Measurements from ENCODE around the gene NUAK1. TPM values are rescaled to one million over a fixed set of nuclear protein-coding genes. Genes with fewer than 3 reads are reported as not detected.

The NUAK1 gene
- total RNA-seq, 1 experiment from 2014 or later: 7.4 TPM

DNA sequence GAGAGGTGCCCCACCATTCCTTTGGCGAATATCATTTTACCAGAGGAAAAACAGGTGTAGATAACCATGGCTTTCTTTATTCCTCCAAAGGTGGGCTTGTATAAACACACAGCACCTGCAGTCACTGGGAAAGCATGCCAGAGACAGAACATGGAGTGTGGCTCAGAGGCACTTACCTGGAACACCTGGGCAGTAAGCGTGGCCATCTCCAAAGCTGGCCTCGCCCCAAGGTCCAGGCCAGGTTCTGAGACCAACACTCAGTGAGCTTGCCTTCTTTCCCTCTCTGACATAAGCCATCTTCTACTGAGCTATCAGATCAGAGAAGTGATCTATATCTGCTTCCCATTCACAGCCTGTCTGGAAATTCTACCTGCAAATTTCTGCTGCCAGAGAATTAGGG is 70.5 kb downstream of the NUAK1 start:
- no peak overlapping the region for H2AFZ ChIP-seq (ENCODE audit: low read depth, low read length, poor library complexity, severe bottlenecking)
- RAD21 ChIA-PET (ENCODE audit: low non-redundant PET in 1 of 2, low total read pairs in 2 of 2, uncharacterized antibody in 2 of 2, unreplicated experiment in 2 of 2): no interaction called here
- no peaks in the 10 kb centered on the region for H3K9me3 ChIP-seq (ENCODE audit: control insufficient read depth in 1 of 2, insufficient read depth in 1 of 2, low read depth in 1 of 2, low read length in 2 of 2)
- H3K36me3 ChIP-seq (ENCODE audit: control insufficient read depth in 1 of 2, insufficient read depth in 2 of 2, low read length in 2 of 2): no peaks in the 10 kb centered on the region; a peak in 1 of 4 replicates
- H3K9me2 ChIP-seq (ENCODE audit: insufficient read depth): no peaks in the 10 kb centered on the region
- no peaks in the 10 kb centered on the region for H3K79me2 ChIP-seq (ENCODE audit: insufficient read depth, low read length)
- H3K4me1 ChIP-seq (ENCODE audit: control insufficient read depth in 1 of 2, insufficient read depth in 2 of 2, low read length in 2 of 2): no peaks in the 10 kb centered on the region
- no peak for TF ChIP-seq SIN3A (IDR thresholded peaks at IDR 0.05; ENCODE audit: low read depth)
- TF ChIP-seq TCF7L2 (IDR thresholded peaks at IDR 0.05; ENCODE audit: borderline replicate concordance, extremely low read depth, insufficient read depth, insufficient read length): no peak
- TF ChIP-seq, protein P1, sequence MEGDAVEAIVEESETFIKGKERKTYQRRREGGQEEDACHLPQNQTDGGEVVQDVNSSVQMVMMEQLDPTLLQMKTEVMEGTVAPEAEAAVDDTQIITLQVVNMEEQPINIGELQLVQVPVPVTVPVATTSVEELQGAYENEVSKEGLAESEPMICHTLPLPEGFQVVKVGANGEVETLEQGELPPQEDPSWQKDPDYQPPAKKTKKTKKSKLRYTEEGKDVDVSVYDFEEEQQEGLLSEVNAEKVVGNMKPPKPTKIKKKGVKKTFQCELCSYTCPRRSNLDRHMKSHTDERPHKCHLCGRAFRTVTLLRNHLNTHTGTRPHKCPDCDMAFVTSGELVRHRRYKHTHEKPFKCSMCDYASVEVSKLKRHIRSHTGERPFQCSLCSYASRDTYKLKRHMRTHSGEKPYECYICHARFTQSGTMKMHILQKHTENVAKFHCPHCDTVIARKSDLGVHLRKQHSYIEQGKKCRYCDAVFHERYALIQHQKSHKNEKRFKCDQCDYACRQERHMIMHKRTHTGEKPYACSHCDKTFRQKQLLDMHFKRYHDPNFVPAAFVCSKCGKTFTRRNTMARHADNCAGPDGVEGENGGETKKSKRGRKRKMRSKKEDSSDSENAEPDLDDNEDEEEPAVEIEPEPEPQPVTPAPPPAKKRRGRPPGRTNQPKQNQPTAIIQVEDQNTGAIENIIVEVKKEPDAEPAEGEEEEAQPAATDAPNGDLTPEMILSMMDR (IDR thresholded peaks at IDR 0.05 in 2 of 3, conservative IDR thresholded peaks at IDR 0.05 in 1 of 3; ENCODE audit: borderline replicate concordance in 1 of 3, insufficient read depth in 1 of 3, low read depth in 2 of 3, low read length in 2 of 3): no peak
- TF ChIP-seq, protein P2, sequence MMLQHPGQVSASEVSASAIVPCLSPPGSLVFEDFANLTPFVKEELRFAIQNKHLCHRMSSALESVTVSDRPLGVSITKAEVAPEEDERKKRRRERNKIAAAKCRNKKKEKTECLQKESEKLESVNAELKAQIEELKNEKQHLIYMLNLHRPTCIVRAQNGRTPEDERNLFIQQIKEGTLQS (IDR thresholded peaks at IDR 0.05): no peak
- TF ChIP-seq SRF (IDR thresholded peaks at IDR 0.05; ENCODE audit: low read depth): no peak
- no peak for TF ChIP-seq CBX3 (IDR thresholded peaks at IDR 0.05; ENCODE audit: low read depth)
- TF ChIP-seq, protein P3, sequence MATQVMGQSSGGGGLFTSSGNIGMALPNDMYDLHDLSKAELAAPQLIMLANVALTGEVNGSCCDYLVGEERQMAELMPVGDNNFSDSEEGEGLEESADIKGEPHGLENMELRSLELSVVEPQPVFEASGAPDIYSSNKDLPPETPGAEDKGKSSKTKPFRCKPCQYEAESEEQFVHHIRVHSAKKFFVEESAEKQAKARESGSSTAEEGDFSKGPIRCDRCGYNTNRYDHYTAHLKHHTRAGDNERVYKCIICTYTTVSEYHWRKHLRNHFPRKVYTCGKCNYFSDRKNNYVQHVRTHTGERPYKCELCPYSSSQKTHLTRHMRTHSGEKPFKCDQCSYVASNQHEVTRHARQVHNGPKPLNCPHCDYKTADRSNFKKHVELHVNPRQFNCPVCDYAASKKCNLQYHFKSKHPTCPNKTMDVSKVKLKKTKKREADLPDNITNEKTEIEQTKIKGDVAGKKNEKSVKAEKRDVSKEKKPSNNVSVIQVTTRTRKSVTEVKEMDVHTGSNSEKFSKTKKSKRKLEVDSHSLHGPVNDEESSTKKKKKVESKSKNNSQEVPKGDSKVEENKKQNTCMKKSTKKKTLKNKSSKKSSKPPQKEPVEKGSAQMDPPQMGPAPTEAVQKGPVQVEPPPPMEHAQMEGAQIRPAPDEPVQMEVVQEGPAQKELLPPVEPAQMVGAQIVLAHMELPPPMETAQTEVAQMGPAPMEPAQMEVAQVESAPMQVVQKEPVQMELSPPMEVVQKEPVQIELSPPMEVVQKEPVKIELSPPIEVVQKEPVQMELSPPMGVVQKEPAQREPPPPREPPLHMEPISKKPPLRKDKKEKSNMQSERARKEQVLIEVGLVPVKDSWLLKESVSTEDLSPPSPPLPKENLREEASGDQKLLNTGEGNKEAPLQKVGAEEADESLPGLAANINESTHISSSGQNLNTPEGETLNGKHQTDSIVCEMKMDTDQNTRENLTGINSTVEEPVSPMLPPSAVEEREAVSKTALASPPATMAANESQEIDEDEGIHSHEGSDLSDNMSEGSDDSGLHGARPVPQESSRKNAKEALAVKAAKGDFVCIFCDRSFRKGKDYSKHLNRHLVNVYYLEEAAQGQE (IDR thresholded peaks at IDR 0.05; ENCODE audit: low read depth): no peak
- no peak for TF ChIP-seq EGR1 (IDR thresholded peaks at IDR 0.05; ENCODE audit: low read depth)
- no peak overlapping the region for H3K4me2 ChIP-seq (ENCODE audit: low read length)
- no peaks in the 10 kb centered on the region for H4K20me1 ChIP-seq (ENCODE audit: insufficient read depth)
- BruUV-seq (replicated peaks): no TSS peak
- H3K4me3 ChIP-seq (replicated peaks in 1 of 2; ENCODE audit: low read depth in 1 of 2, low read length in 2 of 2): no peak overlapping the region
- CTCF ChIA-PET: no interaction called here
- POLR2A ChIA-PET: no interaction called here
- no peaks in the 10 kb centered on the region for H3K27me3 ChIP-seq (ENCODE audit: insufficient read depth, low read length)
- intact Hi-C loops (cut with micrococcal nuclease): no loop called here
- no peak for ATAC-seq
- DNase-seq (ENCODE audit: low read depth, low spot score): no peak
- no peak overlapping the region for H3K9ac ChIP-seq (ENCODE audit: low read length)
- H3K27ac ChIP-seq (ENCODE audit: low read depth, low read length): no peak overlapping the region

Measured in HCT116 (cell line).